HCT116 (cell line): Measurements from ENCODE around the gene TRIP13. TPM values are rescaled to one million over a fixed set of nuclear protein-coding genes. Genes with fewer than 3 reads are reported as not detected.
A peak's percentile ranks its signal among the peaks of the same experiment; 100 is the strongest.

Experiments used
- ATAC-seq: fragments of 200-7000 bp; cut with Tn5 transposase; 2 replicates; pipeline ENCODE4 v1.9.1; 2020; ENCODE audit warnings: mild to moderate bottlenecking, moderate library complexity
- BruUV-seq: library from RNA; stranded (reverse); fragments of 400-500 nt; replicated peaks from 2 replicates; lab custom pipeline; 2021; lab: Mats Ljungman, UMichigan
- CTCF ChIA-PET: fragments of 300-600 bp; sonication (Branson Sonifier 250); formaldehyde crosslinking; loops from one replicate; lab custom pipeline; 2021; ENCODE audit warnings: antibody characterized with exemption; lab: Charles Lee
- POLR2A ChIA-PET: fragments of 300-600, 350-600 bp; sonication (Branson Sonifier 250); formaldehyde crosslinking; loops from one replicate; lab custom pipeline; 2021; ENCODE audit warnings: antibody characterized with exemption; lab: Charles Lee
- RAD21 ChIA-PET, 2 experiments: fragments of 300-600 bp; sonication (Branson Sonifier 250); formaldehyde crosslinking; loops; one replicate each; lab custom pipeline; 2023; ENCODE audit warnings: low total read pairs in 2 of 2; ENCODE audit not compliant: uncharacterized antibody in 2 of 2, unreplicated experiment in 2 of 2, low non-redundant PET in 1 of 2; lab: Charles Lee
- DNase-seq: peaks from one replicate; pipeline ENCODE4 v3.0.0-alpha.2; 2010; ENCODE audit warnings: low read depth, low spot score
- H2AFZ ChIP-seq: fragments of 200-600 bp; shearing (Covaris generic), sonication (generic); 2 replicates; pipeline ENCODE4 v1.6.1; 2017; ENCODE audit warnings: low read depth, mixed run types, mixed read lengths, antibody characterized with exemption, low read length; ENCODE audit not compliant: poor library complexity, severe bottlenecking
- H3K27ac ChIP-seq: 2 replicates; pipeline ENCODE4 v1.5.1; 2012; ENCODE audit warnings: low read depth, low read length
- H3K27me3 ChIP-seq: fragments of 200-600 bp; sonication (generic); 2 replicates; pipeline ENCODE4 v1.6.1; 2016; ENCODE audit warnings: mixed run types, low read length, mixed read lengths; ENCODE audit not compliant: insufficient read depth
- H3K36me3 ChIP-seq, 2 experiments: fragments of 200-500 bp in 1 of 2; fragments of 200-600 bp in 1 of 2; sonication (Bioruptor generic) in 1 of 2; sonication (generic) in 1 of 2; 2 replicates each; pipeline versions ENCODE4 v1.5.1 to v1.6.1; 2014 to 2016; ENCODE audit warnings: low read length in 2 of 2, inconsistent platforms in 1 of 2, mixed read lengths in 1 of 2, mixed run types in 1 of 2; ENCODE audit not compliant: insufficient read depth in 2 of 2, control insufficient read depth in 1 of 2
- H3K4me1 ChIP-seq, 2 experiments: fragments of 200-600 bp in 1 of 2; sonication (generic) in 1 of 2; 2 replicates each; pipeline versions ENCODE4 v1.5.1 to v1.6.1; 2012 to 2017; ENCODE audit warnings: low read length in 2 of 2, inconsistent platforms in 1 of 2, mild to moderate bottlenecking in 1 of 2, mixed read lengths in 1 of 2, mixed run types in 1 of 2, moderate library complexity in 1 of 2; ENCODE audit not compliant: insufficient read depth in 2 of 2, control insufficient read depth in 1 of 2
- H3K4me2 ChIP-seq: fragments of 200-600 bp; sonication (generic); 2 replicates; pipeline ENCODE4 v1.6.1; 2017; ENCODE audit warnings: mixed run types, low read length, mixed read lengths
- H3K4me3 ChIP-seq, 2 experiments: fragments of 200-600 bp in 1 of 2; sonication (generic) in 1 of 2; replicated peaks in 1 of 2; 2 replicates each; pipeline ENCODE4 v1.5.1; 2011 to 2016; ENCODE audit warnings: low read length in 2 of 2, control low read depth in 1 of 2, low read depth in 1 of 2, mild to moderate bottlenecking in 1 of 2, mixed read lengths in 1 of 2, mixed run types in 1 of 2
- H3K79me2 ChIP-seq: fragments of 200-600 bp; sonication (generic); 2 replicates; pipeline ENCODE4 v1.6.1; 2017; ENCODE audit warnings: mild to moderate bottlenecking, mixed run types, low read length, moderate library complexity, mixed read lengths; ENCODE audit not compliant: insufficient read depth
- H3K9ac ChIP-seq: fragments of 200-600 bp; sonication (generic); 2 replicates; pipeline ENCODE4 v1.6.1; 2016; ENCODE audit warnings: low read length, mixed read lengths
- H3K9me2 ChIP-seq: fragments of 200-600 bp; sonication (generic), shearing (Covaris generic); 2 replicates; pipeline ENCODE4 v1.6.1; 2017; ENCODE audit warnings: mixed run types, mild to moderate bottlenecking, moderate library complexity; ENCODE audit not compliant: insufficient read depth
- H3K9me3 ChIP-seq, 2 experiments: fragments of 200-500 bp in 1 of 2; fragments of 200-600 bp in 1 of 2; sonication (Bioruptor generic) in 1 of 2; sonication (generic) in 1 of 2; 2 replicates each; pipeline ENCODE4 v1.6.1; 2014 to 2017; ENCODE audit warnings: low read length in 2 of 2, mixed read lengths in 2 of 2, inconsistent platforms in 1 of 2, low read depth in 1 of 2, mild to moderate bottlenecking in 1 of 2, mixed run types in 1 of 2, moderate library complexity in 1 of 2; ENCODE audit not compliant: control insufficient read depth in 1 of 2, insufficient read depth in 1 of 2
- H4K20me1 ChIP-seq: fragments of 200-600 bp; sonication (generic), shearing (Covaris generic); 2 replicates; pipeline ENCODE4 v1.6.1; 2017; ENCODE audit warnings: mixed run types, mild to moderate bottlenecking, moderate library complexity; ENCODE audit not compliant: insufficient read depth
- CEBPB ChIP-seq: IDR thresholded peaks from 2 replicates; pipeline ENCODE4 v1.6.1; 2012; ENCODE audit warnings: low read depth
- CTCF ChIP-seq, 3 experiments: fragments of 200-600 bp in 1 of 3; sonication (generic) in 1 of 3; IDR thresholded peaks in 2 of 3; conservative IDR thresholded peaks in 1 of 3; 2 replicates each; pipeline ENCODE4 v1.5.1; 2012 to 2017; ENCODE audit warnings: low read depth in 2 of 3, low read length in 2 of 3, antibody characterized with exemption in 1 of 3, borderline replicate concordance in 1 of 3, control low read depth in 1 of 3, mild to moderate bottlenecking in 1 of 3, mixed read lengths in 1 of 3, mixed run types in 1 of 3, moderate library complexity in 1 of 3; ENCODE audit not compliant: insufficient read depth in 1 of 3
- EZH2 ChIP-seq: fragments of 200-600 bp; sonication (generic); IDR thresholded peaks from 2 replicates; pipeline ENCODE4 v1.6.1; 2017; ENCODE audit warnings: antibody characterized with exemption, mixed run types
- EZH2phosphoT487 ChIP-seq: fragments of 200-600 bp; IDR thresholded peaks from 2 replicates; pipeline ENCODE4 v1.6.1; 2018; ENCODE audit warnings: antibody characterized with exemption, borderline replicate concordance
- JUND ChIP-seq: IDR thresholded peaks from 2 replicates; pipeline ENCODE4 v1.6.1; 2012
- MAX ChIP-seq: IDR thresholded peaks from 2 replicates; pipeline ENCODE4 v1.6.1; 2012
- RAD21 ChIP-seq: IDR thresholded peaks from 2 replicates; pipeline ENCODE4 v1.6.1; 2012; ENCODE audit warnings: low read depth, mild to moderate bottlenecking
- YY1 ChIP-seq: IDR thresholded peaks from 2 replicates; pipeline ENCODE4 v1.6.1; 2011; ENCODE audit warnings: low read length, low read depth, moderate library complexity, mild to moderate bottlenecking; ENCODE audit not compliant: insufficient replicate concordance; ENCODE audit errors: extremely low read depth
- ZNF274 ChIP-seq: fragments of 200-500 bp; sonication (Bioruptor generic); IDR thresholded peaks from 2 replicates; pipeline ENCODE4 v1.6.1; 2014; ENCODE audit warnings: mild to moderate bottlenecking, low read depth, low read length, inconsistent platforms
- intact Hi-C: fragments of 100-400 bp; cut with micrococcal nuclease; formaldehyde crosslinking; loops from 2 replicates; pipeline ENCODE4 v1.10.0; 2022
- total RNA-seq: library from RNA; stranded (reverse); gene quantifications from one replicate; pipeline ENCODE4 v1.2.1, GENCODE V29; 2021; ENCODE audit not compliant: unreplicated experiment
- TF ChIP-seq, protein P1 (sequence below): IDR thresholded peaks from 2 replicates; pipeline ENCODE4 v1.6.1; 2012; ENCODE audit warnings: low read depth
- TF ChIP-seq, protein P2 (sequence below): IDR thresholded peaks from 2 replicates; pipeline ENCODE4 v1.6.1; 2011; ENCODE audit warnings: mild to moderate bottlenecking, low read length, moderate library complexity; ENCODE audit not compliant: insufficient replicate concordance; ENCODE audit errors: extremely low read depth

TRIP13 gene
- total RNA-seq, 1 experiment from 2014 or later: 45.0 TPM

- TF ChIP-seq, protein P1, sequence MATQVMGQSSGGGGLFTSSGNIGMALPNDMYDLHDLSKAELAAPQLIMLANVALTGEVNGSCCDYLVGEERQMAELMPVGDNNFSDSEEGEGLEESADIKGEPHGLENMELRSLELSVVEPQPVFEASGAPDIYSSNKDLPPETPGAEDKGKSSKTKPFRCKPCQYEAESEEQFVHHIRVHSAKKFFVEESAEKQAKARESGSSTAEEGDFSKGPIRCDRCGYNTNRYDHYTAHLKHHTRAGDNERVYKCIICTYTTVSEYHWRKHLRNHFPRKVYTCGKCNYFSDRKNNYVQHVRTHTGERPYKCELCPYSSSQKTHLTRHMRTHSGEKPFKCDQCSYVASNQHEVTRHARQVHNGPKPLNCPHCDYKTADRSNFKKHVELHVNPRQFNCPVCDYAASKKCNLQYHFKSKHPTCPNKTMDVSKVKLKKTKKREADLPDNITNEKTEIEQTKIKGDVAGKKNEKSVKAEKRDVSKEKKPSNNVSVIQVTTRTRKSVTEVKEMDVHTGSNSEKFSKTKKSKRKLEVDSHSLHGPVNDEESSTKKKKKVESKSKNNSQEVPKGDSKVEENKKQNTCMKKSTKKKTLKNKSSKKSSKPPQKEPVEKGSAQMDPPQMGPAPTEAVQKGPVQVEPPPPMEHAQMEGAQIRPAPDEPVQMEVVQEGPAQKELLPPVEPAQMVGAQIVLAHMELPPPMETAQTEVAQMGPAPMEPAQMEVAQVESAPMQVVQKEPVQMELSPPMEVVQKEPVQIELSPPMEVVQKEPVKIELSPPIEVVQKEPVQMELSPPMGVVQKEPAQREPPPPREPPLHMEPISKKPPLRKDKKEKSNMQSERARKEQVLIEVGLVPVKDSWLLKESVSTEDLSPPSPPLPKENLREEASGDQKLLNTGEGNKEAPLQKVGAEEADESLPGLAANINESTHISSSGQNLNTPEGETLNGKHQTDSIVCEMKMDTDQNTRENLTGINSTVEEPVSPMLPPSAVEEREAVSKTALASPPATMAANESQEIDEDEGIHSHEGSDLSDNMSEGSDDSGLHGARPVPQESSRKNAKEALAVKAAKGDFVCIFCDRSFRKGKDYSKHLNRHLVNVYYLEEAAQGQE: no peak
Observed at GRCh38 chr5:859798-860296, 32.8 kb upstream of the TRIP13 start (continued).

GRCh38 chr5:860506-861150 lies 32.1 kb upstream of the TRIP13 start:
- POLR2A ChIA-PET: no interaction called here
- Histone ChIP-seq H3K36me3 (peaks cover 6 to 11% of the 10 kb centered on the region in 2 experiments; a peak in 2 of 4 replicates), H3K9ac (no peak overlapping the region), H3K27ac (no peak overlapping the region), H4K20me1 (no peaks in the 10 kb centered on the region), H3K79me2 (no peaks in the 10 kb centered on the region), H3K9me2 (no peaks in the 10 kb centered on the region), H2AFZ (no peak overlapping the region), H3K4me1 (no peaks in the 10 kb centered on the region), H3K4me3 (no peak overlapping the region), H3K4me2 (no peak overlapping the region), H3K27me3 (no peaks in the 10 kb centered on the region), H3K9me3 (no peaks in the 10 kb centered on the region)
- RAD21 ChIA-PET: no interaction called here
- CTCF ChIA-PET: no interaction called here
- no peak for TF ChIP-seq YY1
- no peak for TF ChIP-seq EZH2phosphoT487
- no peak for TF ChIP-seq MAX
- TF ChIP-seq, protein P2, sequence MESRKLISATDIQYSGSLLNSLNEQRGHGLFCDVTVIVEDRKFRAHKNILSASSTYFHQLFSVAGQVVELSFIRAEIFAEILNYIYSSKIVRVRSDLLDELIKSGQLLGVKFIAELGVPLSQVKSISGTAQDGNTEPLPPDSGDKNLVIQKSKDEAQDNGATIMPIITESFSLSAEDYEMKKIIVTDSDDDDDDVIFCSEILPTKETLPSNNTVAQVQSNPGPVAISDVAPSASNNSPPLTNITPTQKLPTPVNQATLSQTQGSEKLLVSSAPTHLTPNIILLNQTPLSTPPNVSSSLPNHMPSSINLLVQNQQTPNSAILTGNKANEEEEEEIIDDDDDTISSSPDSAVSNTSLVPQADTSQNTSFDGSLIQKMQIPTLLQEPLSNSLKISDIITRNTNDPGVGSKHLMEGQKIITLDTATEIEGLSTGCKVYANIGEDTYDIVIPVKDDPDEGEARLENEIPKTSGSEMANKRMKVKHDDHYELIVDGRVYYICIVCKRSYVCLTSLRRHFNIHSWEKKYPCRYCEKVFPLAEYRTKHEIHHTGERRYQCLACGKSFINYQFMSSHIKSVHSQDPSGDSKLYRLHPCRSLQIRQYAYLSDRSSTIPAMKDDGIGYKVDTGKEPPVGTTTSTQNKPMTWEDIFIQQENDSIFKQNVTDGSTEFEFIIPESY: no peak
- TF ChIP-seq RAD21: no peak
- TF ChIP-seq EZH2: no peak
- no peak for TF ChIP-seq CEBPB
- TF ChIP-seq ZNF274: no peak
- TF ChIP-seq JUND: no peak
- TF ChIP-seq CTCF (IDR thresholded peaks at IDR 0.05 in 2 of 3, conservative IDR thresholded peaks at IDR 0.05 in 1 of 3; ENCODE audit: borderline replicate concordance in 1 of 3, insufficient read depth in 1 of 3, low read depth in 2 of 3, low read length in 2 of 3): no peak
- ATAC-seq: no peak
- BruUV-seq: TSS peak; percentile 59
- no peak for DNase-seq
- intact Hi-C loops: no loop called here
